ENCODE data around the gene DDAH2. TPM values are rescaled to one million over a fixed set of nuclear protein-coding genes. Genes with fewer than 3 reads are reported as not detected.
"Not testable (repeated sequence)": the region's sequence is repeated elsewhere in the genome, so short reads cannot be mapped to it uniquely, and the experiment has no call there.

DDAH2 gene
- total RNA-seq, 1 donor from 2014 or later, result 27.6 TPM

- intact Hi-C loops (cut with micrococcal nuclease), result no loop called here
- ATAC-seq, result no peak
- DNase-seq, result no peak
Observed at GRCh38 chr6:31720196-31720770, 8.8 kb downstream of the DDAH2 start.

GRCh38 chr6:31719001-31719400, 10.1 kb downstream of the DDAH2 start:
- ATAC-seq (no peak), DNase-seq (no peak)
- intact Hi-C loops (cut with micrococcal nuclease), result no loop called here

DNA sequence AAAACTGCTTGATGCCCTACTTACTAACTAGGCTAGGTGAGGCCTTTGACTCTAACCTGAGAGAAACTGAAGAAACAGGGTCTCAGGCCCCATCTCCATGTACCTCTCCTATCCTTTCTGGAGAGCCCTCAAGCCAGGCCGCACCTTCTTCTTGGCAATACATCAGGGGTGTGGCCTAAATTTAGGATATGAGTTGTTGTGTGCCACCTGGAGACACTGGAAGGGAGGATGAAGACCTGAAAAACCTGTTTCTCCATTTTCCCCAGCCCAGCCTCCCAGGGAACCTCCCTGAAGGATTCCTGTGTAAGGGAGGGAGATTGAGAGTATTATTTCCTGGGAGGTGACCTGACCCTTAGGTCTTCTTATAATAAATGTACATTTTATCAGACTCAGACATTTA, 10.8 kb downstream of the DDAH2 start:
- DNase-seq (no peak), ATAC-seq (no peak)
- intact Hi-C loops (cut with micrococcal nuclease), result no loop called here

DNA sequence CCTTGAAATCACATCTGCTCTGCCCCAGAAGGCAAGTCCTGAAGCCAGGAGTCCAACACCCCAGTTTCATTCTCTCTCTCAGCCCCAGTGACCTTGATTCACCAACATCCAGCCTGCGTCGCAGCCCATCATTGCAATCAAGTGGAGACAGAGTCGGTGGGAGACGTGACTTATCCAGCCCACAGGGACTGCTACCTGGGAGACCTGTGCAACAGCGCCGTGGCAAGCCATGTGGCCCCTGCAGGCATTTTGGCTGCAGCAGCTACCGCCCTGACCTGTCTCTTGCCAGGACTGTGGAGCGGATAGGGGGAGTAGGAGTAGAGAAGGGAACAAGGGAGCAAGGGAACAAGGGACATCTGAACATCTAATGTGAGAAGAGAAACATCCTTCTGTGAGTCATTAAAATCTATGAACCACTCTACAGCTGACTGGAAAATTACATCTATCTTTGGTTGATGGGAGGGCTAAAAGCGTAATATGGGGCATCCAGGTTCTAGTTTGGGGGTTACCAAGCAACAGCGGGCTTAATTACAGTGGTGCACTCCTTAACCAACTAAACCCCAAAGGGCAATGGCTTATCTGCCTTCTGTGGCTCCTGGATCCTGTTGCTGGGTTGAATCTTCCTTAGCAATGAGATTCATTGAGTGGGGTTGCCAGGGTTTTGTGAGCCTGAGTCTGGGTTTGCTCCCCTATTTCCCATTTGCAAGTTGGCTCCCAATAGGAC, 11.4 kb downstream of the DDAH2 start:
- DNase-seq, result no peak
- ATAC-seq, result no peak
- intact Hi-C loops (cut with micrococcal nuclease), result no loop called here

- ATAC-seq, result no peak
- intact Hi-C loops (cut with micrococcal nuclease), result no loop called here
- no peak for DNase-seq
Observed at GRCh38 chr6:31715022-31715958, 13.8 kb downstream of the DDAH2 start, which contains the start of gene LY6G6D. Gene LY6G6D (plus strand): TSS chr6:31715348. CDS start chr6:31715356, 8 bp downstream.

- ATAC-seq (no peak), DNase-seq (no peak)
Observed at GRCh38 chr6:31713991-31714684, 15.0 kb downstream of the DDAH2 start.

DNA sequence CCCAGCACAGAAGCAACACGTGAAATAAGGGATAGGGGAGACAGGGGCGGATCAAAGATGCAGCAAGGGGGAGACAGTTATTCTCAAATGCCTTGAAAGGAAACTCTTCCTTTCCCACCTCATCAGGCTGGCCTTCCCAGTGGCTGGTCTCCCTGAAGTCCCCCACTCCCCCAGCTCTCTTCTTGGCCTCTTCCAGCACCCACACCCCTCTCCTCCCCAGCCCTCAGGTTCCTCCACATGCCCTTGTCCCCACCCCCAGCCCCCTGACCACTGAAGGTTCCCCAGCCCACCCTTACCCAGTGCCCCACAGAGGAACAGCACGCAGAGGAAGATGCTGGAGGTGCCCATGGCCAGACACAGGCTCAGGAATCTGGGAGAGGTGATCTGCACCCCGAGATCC, 15.6 kb downstream of the DDAH2 start:
- intact Hi-C loops (cut with micrococcal nuclease), result no loop called here
- ATAC-seq (no peak), DNase-seq (no peak)

More at GRCh38 chr6:31713991-31714684, 15.0 kb downstream of the DDAH2 start:
- intact Hi-C loops (cut with micrococcal nuclease), result no loop called here

- intact Hi-C loops (cut with micrococcal nuclease), result no loop called here
Observed at GRCh38 chr6:31712296-31712695, 16.8 kb downstream of the DDAH2 start.

GRCh38 chr6:31711233-31711632, 17.9 kb downstream of the DDAH2 start:
- ATAC-seq, result no peak
- DNase-seq, result no peak
- intact Hi-C loops (cut with micrococcal nuclease), result no loop called here

More at GRCh38 chr6:31712296-31712695, 16.8 kb downstream of the DDAH2 start:
- DNase-seq (no peak), ATAC-seq (peak; percentile 70)

DNA sequence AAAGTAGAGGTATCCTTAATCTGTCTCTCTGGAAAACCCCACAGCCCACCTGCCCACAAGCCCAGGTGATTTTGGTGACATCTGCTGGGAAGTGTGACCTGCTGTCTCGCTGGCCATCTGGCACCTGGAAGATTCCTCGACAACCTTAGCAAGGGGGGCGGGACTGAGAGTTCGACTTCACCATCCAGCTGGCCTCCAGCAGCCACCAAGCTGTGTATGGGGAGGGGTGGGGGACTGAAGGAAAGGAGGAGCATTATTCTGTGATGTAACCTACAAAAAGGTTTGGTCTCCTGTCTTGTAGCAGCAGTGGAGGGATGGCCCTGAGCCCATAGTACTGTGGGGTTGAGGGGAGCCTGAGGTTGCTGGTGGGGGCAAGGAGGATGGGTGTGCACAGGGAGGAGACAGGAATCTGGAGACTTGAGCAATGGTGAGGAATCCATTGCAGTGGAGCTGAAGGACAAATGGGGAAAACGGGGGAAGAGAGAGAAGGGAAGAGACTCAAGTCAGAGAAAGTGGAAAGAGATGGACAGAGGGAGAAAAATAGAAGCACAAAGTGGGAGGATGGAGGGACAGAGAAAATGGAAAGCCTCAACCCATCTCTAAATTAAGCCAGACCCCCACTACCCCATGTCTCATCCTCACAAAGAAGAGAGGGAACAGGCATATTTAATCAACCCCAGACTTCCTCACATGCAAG, 18.4 kb downstream of the DDAH2 start:
- no peak for DNase-seq
- intact Hi-C loops (cut with micrococcal nuclease), result no loop called here
- no peak for ATAC-seq

DNA sequence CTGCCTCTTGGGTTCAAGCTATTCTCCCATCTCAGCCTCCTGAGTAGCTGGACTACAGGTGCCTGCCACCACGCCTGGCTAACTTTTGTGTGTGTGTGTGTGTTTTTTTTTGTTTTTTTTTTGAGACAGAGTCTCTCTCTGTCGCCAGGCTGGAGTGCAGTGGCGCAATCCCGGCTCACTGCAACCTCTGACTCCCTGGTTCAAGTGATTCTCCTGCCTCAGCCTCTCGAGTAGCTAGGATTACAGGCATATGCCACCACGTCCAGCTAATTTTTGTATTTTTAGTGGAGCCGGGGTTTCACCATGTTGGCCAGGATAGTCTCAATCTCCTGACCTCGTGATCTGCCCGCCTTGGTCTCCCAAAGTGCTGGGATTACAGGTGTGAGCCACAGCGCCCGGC, 19.9 kb downstream of the DDAH2 start:
- ATAC-seq; intact Hi-C loops (cut with micrococcal nuclease): not testable (repeated sequence)

DNA sequence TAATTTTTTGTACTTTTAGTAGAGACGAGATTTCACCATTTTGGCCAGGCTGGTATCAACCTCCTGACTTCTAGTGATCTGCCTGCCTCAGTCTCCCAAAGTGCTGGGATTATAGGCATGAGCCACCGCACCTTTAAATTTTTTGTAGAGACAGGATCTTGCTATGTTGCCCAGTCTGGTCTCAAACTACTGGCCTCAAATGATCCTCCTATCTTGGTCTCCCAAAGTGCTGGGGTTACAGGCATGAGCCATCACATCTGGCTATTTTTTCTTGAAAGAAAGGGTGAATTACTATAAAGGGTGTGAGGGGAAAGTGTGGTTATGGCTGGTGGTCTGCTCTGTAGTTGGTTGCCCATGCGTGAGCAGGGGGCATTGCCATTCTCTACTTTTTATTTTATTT, 20.9 kb downstream of the DDAH2 start:
- ATAC-seq (no peak), DNase-seq (no peak)
- intact Hi-C loops (cut with micrococcal nuclease), result no loop called here

More for the DNA sequence above, 19.9 kb downstream of the DDAH2 start:
- not testable (repeated sequence) for DNase-seq

DNA sequence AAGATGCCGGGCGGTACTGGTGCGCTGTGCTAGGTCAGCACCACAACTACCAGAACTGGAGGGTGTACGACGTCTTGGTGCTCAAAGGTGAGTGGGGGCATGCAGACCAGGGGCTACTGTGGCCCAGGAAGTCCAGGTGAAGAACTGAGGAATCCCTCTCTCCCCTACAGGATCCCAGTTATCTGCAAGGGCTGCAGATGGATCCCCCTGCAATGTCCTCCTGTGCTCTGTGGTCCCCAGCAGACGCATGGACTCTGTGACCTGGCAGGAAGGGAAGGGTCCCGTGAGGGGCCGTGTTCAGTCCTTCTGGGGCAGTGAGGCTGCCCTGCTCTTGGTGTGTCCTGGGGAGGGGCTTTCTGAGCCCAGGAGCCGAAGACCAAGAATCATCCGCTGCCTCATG, 21.4 kb downstream of the DDAH2 start:
- no peak for DNase-seq
- ATAC-seq, result no peak
- intact Hi-C loops (cut with micrococcal nuclease), result no loop called here

GRCh38 chr6:31706599-31706998, 22.5 kb downstream of the DDAH2 start, which contains the start of gene LY6G6F:
Gene LY6G6F (plus strand): TSS chr6:31706866. CDS start chr6:31706907, 41 bp downstream.
- intact Hi-C loops (cut with micrococcal nuclease), result no loop called here
- ATAC-seq (no peak), DNase-seq (no peak)

GRCh38 chr6:31705931-31706330, 23.2 kb downstream of the DDAH2 start:
- DNase-seq (no peak), ATAC-seq (no peak)
- intact Hi-C loops (cut with micrococcal nuclease), result no loop called here

GRCh38 chr6:31702819-31703716, 26.0 kb downstream of the DDAH2 start, which contains the start of gene ABHD16A:
Gene ABHD16A (minus strand): TSS chr6:31703324. CDS start chr6:31703281, 43 bp downstream.
- DNase-seq (peak; percentile 99), ATAC-seq (peak; percentile 99)
- intact Hi-C loops (cut with micrococcal nuclease), result no loop called here

DNA sequence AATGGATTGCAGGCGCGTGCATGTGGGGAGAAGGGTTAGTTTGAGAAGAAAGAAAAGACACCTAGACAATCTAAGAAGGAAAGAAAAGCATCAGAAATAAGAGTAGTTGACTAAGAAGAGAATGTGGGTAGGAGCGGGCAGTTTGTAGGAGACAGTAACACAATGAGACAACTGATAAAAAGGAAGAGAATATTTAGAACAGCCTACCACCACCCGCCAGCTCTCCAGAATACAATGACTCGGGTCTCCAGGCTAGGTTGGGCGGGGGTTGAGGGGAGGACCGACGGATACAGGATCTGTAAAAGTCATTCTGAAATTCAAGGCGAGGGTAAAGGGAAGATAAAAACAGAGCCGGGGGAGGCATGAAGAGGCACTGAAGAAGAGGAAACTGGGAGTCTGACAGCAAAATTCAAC, 26.7 kb downstream of the DDAH2 start:
- DNase-seq, result no peak
- intact Hi-C loops (cut with micrococcal nuclease), result no loop called here
- ATAC-seq, result peak; percentile 23

All from left ventricle myocardium superior (tissue), 1 donor.